Activated CD4-positive, CD25-positive, alpha-beta regulatory T cell treated with anti-CD3 and anti-CD28 coated beads, Interleukin-2, amount 50 U/mL, for 72 hours (primary cell): ENCODE data around the gene JADE2.
"Not testable (repeated sequence)": the region's sequence is repeated elsewhere in the genome, so short reads cannot be mapped to it uniquely, and the experiment has no call there.

Experiments used
- DNase-seq: peaks from one replicate; pipeline ENCODE4 v3.0.0; 2021

JADE2 gene

GRCh38 chr5:134594797-134595457, 69.5 kb downstream of the JADE2 start:
- no peak for DNase-seq

- DNase-seq, result no peak
Observed at GRCh38 chr5:134595458-134595838, 70.0 kb downstream of the JADE2 start.

GRCh38 chr5:134599820-134600219, 74.3 kb downstream of the JADE2 start:
- DNase-seq, result not testable (repeated sequence)

GRCh38 chr5:134600600-134600999, 75.1 kb downstream of the JADE2 start:
- no peak for DNase-seq

GRCh38 chr5:134603059-134603458, 77.6 kb downstream of the JADE2 start:
- DNase-seq, result no peak

GRCh38 chr5:134604908-134605307, 79.4 kb downstream of the JADE2 start:
- DNase-seq, result no peak

- no peak for DNase-seq
Observed at GRCh38 chr5:134606726-134607125, 81.3 kb downstream of the JADE2 start.

GRCh38 chr5:134608555-134608954, 83.1 kb downstream of the JADE2 start:
- no peak for DNase-seq

- DNase-seq, result no peak
Observed at GRCh38 chr5:134609232-134609851, 83.9 kb downstream of the JADE2 start.

- no peak for DNase-seq
Observed at GRCh38 chr5:134610725-134611124, 85.3 kb downstream of the JADE2 start.

- no peak for DNase-seq
Observed at GRCh38 chr5:134611515-134611914, 86.0 kb downstream of the JADE2 start.

- no peak for DNase-seq
Observed at GRCh38 chr5:134614450-134615085, 89.1 kb downstream of the JADE2 start.

- no peak for DNase-seq
Observed at GRCh38 chr5:134620634-134621033, 95.2 kb downstream of the JADE2 start.

GRCh38 chr5:134625559-134625958, 100.1 kb downstream of the JADE2 start:
- no peak for DNase-seq

GRCh38 chr5:134626369-134627014, 101.0 kb downstream of the JADE2 start:
- DNase-seq, result no peak
